GM19240 (cell line): ENCODE measurements around the gene ZNF655.
"Not testable (repeated sequence)": the region's sequence is repeated elsewhere in the genome, so short reads cannot be mapped to it uniquely, and the experiment has no call there.

Experiments
- DNase-seq: peaks from one replicate; pipeline ENCODE4 v3.0.0; 2011; ENCODE audit warnings: low spot score; ENCODE audit not compliant: insufficient read length

The ZNF655 gene

DNA sequence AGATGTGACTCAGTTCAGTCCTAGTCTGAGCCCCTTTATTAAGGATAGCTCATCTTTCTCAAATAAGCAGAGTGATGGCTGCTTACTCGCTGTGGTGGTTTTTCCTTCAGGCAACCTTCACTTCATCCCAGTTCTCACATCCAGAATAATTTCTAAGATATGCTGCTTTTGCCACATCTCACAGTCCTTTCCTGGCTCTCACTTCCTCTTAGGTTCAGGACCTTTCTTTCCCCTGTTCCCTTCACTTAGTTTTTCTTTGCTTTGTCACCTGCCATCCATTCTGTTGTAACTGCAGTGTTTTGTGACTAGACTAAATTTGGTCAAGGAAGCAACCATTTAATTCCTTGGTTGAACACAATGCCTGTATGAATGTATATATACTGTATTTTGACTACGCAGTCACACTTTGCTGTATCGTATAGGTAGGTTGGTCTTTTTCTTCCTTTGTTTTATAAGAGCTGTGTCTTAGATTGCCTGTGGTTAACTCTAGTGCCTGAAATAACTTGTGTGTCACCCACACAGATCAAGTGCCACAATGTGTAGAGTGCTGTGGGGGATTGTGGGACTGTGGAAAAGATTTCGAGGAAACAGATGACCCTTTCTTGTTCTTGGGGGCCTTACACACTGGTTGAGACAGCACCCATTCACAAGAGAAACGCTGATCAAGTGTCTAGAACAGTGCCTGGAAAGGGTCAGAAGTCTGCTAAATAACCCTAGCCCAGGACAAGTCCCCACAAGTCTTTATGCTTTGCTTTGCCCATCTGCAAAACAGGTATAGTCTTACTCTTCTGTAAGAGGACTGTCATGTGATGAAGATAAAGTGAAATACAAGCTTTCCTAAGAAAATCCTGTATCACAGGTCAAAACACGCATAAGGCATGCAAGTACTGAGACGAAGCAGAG lies 2.6 kb downstream of the ZNF655 start:
- DNase-seq, result no peak

DNA sequence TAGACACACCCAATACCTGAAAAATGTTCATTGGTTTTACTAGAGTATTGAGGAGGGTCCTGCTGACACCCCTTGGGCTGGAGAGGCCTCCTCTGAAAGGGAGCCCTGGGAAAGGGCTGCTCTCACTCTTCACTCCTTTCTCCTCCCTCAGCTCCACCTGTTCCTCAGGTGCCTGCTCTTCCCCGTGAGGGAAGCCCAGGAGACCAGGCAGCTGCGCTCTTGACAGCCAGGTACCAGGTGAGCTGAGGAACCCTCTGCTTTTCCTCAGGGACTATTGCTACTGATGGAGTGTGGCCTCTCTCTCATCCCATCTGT lies 3.3 kb downstream of the ZNF655 start:
- no peak for DNase-seq

DNA sequence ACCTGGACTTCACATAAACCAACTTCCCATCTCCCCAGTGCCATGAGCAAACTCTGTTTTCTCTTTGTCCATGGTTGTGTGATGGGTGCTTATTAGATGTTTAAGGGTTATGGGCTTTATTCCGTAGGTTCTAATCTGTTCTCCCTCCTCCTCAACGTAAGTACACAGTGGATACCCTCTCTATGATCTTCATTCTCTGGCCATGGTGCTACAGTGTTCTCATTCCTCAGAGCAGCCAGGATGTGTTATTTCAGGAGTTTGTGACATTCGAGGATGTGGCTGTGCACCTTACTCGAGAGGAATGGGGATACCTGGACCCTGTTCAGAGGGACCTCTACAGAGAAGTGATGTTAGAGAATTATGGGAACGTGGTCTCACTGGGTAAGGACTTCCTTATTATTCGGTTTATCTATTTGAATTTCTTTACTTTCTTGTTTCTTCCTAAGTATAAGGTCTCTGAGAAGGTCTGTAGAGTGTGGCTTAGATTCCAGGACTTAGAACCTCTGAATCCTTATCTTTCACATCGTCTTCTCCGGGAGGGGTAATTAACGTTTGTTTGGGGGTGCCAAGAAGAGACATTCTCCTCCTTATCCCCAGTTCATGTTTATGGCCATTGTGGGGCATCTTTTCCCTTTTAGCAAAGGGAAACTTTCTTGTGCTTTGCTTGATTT lies 3.8 kb downstream of the ZNF655 start:
- DNase-seq, result no peak

- no peak for DNase-seq
These were observed 4.4 kb downstream of the ZNF655 start for GRCh38 chr7:99562832-99563231.

GRCh38 chr7:99563650-99564049 lies 5.2 kb downstream of the ZNF655 start:
- DNase-seq, result no peak

- DNase-seq, result not testable (repeated sequence)
These were observed 10.3 kb downstream of the ZNF655 start for GRCh38 chr7:99568770-99569169.

GRCh38 chr7:99571768-99572167 lies 13.3 kb downstream of the ZNF655 start:
- no peak for DNase-seq

- DNase-seq, result no peak
These were observed 14.8 kb downstream of the ZNF655 start for GRCh38 chr7:99573257-99573656.

DNA sequence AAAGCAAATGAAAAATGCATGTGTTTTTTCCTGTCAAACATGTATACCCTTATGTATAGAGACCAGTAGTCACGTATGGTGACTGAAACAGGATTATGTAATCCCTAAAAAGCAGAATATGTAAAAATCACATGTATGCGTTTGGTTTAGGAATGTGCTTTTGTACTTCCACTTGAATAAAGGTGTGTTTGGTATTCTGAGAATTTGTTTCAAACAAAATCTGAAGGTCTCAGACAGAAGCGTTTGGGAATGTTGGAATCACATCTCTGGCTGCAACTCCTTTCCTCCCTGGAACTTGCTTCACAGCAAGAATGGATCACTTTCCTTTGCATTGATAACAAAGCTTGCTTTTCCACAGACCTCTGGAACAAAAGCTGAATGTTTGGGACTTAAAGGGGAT lies 17.8 kb downstream of the ZNF655 start:
- no peak for DNase-seq

- no peak for DNase-seq
These were observed 21.0 kb downstream of the ZNF655 start for GRCh38 chr7:99579281-99579955.

DNA sequence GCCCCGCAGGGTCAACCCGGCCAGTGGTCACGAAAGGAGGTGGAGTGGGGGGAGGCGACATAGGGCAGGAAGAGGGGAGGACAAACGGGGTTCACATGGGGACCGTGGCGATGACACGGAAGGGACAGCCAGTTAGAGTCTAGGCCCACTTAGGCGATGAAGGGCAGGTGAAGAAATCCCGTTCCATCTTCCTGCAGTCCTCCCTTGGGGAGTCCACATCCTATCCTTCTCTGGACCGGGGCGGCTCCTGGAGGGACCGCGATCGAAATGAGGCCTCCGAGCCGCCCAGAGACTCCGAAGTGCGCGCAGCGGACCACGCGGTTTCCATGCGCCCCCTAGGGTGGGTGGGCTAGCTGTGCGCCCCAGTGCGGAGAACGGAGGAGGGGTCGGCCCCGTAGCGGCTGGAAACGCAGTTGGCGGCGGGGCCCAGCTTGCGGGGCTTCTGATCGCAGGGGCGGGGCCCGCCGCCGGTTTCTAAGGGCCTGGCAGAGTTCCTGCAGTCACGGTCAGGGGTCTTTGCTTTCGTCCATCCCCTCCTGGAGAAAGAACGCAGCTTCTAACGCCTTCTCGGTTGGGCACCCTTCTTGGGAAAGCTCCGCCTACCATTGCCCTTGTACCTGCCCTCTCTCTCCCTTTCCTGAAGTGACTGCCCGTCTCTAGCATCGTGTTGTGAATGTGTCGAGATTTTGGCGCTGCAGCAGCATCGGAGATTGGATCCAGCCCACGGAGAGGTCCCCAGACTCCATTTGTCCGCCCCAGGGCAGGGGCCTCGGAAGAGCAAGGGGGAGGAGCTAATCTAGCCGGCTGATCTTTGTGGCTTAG lies 21.7 kb downstream of the ZNF655 start:
- DNase-seq, result no peak

- DNase-seq, result not testable (repeated sequence)
These were observed 22.4 kb downstream of the ZNF655 start for GRCh38 chr7:99580778-99581332.

DNA sequence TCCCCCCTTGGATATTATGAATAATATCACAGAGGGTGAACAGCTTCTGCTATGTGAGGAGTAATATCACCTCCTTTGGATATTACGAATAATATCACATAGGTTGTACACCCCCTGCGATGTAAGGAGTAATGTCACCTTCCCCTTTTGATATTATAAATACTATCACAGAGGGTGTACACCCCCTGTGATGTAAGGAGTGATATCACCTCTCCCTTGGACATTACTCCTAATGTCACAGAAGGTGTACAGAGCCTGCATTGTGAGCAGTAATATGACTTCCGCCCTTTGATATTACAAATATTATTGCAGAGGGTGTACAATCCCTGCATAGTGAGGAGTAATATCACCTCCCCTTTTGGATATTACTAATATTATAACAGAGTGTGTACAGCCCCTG lies 30.4 kb downstream of the ZNF655 start:
- DNase-seq, result no peak

GRCh38 chr7:99594948-99595745 lies 36.7 kb downstream of the ZNF655 start:
- DNase-seq, result no peak

DNA sequence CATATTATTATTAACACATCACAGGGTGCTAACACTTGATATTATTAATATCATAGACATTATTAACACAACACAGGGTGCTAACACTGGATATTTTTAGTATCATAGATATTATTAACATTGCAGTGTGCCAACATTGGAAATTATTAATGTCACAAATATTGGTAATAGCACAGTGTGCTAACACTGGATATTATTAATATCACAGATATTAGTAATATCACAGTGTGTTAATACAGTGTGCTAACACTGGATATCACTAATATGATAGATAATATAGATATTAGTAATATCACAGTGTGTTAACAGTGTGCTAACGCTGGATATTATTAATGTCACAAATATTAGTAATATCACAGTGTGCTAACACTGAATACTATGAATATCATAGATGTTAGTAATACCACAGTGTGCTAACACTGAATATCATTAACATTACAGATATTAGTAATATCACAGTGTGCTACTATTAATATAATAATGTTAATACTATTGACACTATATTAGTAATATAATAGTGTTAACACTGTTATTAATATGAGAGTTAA lies 38.0 kb downstream of the ZNF655 start:
- DNase-seq, result no peak

- DNase-seq, result no peak
These were observed 39.5 kb downstream of the ZNF655 start, which contains the start of gene TMEM225B for GRCh38 chr7:99597762-99598501. TSS of gene TMEM225B (plus strand) at chr7:99598267. CDS start at chr7:99604389, 6,122 bp downstream.

DNA sequence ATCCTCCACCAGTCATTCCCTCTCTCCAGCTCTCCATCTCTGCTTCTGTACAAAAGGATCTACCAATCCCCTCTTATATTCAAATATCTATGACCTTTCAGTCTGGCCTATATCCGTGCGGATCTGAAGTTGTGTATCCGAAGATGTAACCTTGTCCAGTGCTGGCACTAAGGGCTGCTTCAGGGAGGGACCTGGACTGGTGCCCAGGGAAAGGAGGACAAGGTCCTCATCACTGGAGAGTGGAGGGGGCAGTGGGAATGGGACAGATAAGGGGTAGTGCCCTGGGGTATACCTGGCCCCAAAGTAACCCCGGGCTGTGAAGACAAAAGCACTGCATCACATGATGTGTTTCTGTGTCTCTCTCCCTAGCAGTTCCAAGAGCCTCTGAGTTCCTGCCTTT lies 41.4 kb downstream of the ZNF655 start:
- no peak for DNase-seq

DNA sequence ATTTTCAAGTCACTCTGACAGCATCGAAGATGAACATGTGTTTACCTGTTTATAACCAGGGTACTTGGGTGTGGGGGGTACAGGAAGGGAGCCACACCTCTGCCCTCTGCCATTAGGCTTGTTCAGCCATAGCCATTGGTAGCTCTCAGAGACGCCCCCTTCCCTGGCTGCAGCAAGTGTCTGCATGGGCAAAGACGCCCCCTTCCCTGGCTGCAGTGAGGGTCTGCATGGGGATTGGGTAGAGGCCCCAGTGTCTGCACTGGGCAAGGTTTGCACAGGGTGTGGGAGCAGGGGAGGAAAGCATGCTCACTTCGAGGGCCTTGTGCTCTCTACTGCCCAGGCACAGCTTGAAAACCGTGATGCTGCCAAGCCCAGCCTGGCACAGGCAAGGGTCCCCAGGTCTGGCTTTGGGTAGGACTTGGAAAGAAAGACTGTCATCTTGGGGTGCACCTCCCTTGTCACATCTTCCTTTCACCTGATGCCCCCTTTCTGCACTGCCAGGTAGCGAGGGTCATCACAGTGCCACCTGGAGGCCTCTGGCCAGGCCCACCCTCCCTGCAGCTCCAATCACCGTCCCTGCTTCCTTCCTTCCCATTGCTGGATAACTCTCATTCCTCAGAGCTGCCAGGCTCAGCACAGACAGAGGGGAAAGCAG lies 43.3 kb downstream of the ZNF655 start:
- DNase-seq, result no peak

GRCh38 chr7:99605527-99605926 lies 47.1 kb downstream of the ZNF655 start:
- no peak for DNase-seq
